Endothelial cell of umbilical vein (primary cell): ENCODE results near the gene ACOX3. TPM values are rescaled to one million over a fixed set of nuclear protein-coding genes. Genes with fewer than 3 reads are reported as not detected.
A peak's percentile ranks its signal among the peaks of the same experiment; 100 is the strongest.

Experiments
- BruUV-seq: library from RNA; stranded (reverse); fragments of 400-500 nt; replicated peaks from 2 replicates; lab custom pipeline; 2021; lab: Mats Ljungman, UMichigan
- CTCF ChIA-PET: fragments of 300-600, 350-600 bp; sonication (Branson Sonifier 250); formaldehyde crosslinking; loops from one replicate; lab custom pipeline; 2021; ENCODE audit warnings: antibody characterized with exemption, inconsistent platforms; lab: Charles Lee
- POLR2A ChIA-PET: fragments of 300-600, 350-600 bp; sonication (Branson Sonifier 250); formaldehyde crosslinking; loops from one replicate; lab custom pipeline; 2021; ENCODE audit warnings: antibody characterized with exemption, inconsistent platforms; lab: Charles Lee
- DNase-seq: peaks from one replicate; pipeline ENCODE4 v3.0.0-alpha.2; 2011; ENCODE audit warnings: low read depth, low spot score
- FAIRE-seq: peaks from 2 replicates; lab custom pipeline; 2011; peaks lifted over from hg19 to GRCh38; lab: Jason Lieb, UNC
- H2AFZ ChIP-seq: 2 replicates; pipeline ENCODE4 v1.6.0; 2012; ENCODE audit warnings: low read depth, low read length, control low read depth, inconsistent platforms
- H3K27ac ChIP-seq: 2 replicates; pipeline ENCODE4 v1.5.1; 2011; ENCODE audit warnings: low read depth, mild to moderate bottlenecking, control low read depth, low read length, moderate library complexity; ENCODE audit not compliant: insufficient read depth
- H3K27me3 ChIP-seq, 2 experiments: 2 replicates each; pipeline versions ENCODE4 v1.6.0 to v1.6.1; 2011; ENCODE audit warnings: low read length in 2 of 2, mixed read lengths in 1 of 2; ENCODE audit not compliant: control insufficient read depth in 2 of 2, insufficient read depth in 2 of 2
- H3K36me3 ChIP-seq, 2 experiments: 2 replicates in 1 of 2; 3 replicates in 1 of 2; pipeline ENCODE4 v1.5.1; 2011; ENCODE audit warnings: low read length in 2 of 2, mild to moderate bottlenecking in 1 of 2, moderate library complexity in 1 of 2; ENCODE audit not compliant: control insufficient read depth in 2 of 2, insufficient read depth in 2 of 2; ENCODE audit errors: extremely low read depth in 1 of 2
- H3K4me1 ChIP-seq: 3 replicates; pipeline ENCODE4 v1.5.1; 2011; ENCODE audit warnings: mild to moderate bottlenecking, low read length; ENCODE audit not compliant: control insufficient read depth, insufficient read depth; ENCODE audit errors: extremely low read depth
- H3K4me2 ChIP-seq: 2 replicates; pipeline ENCODE4 v1.6.1; 2011; ENCODE audit warnings: low read length, control low read depth, mixed read lengths; ENCODE audit not compliant: insufficient read depth
- H3K4me3 ChIP-seq, 3 experiments: fragments of 200-600 bp in 1 of 3; sonication (generic), shearing (Covaris generic) in 1 of 3; replicated peaks in 1 of 3; 2 replicates each; pipeline ENCODE4 v1.5.1; 2011 to 2016; ENCODE audit warnings: control low read depth in 3 of 3, low read length in 3 of 3, mild to moderate bottlenecking in 2 of 3, inconsistent platforms in 1 of 3, low read depth in 1 of 3, moderate library complexity in 1 of 3; ENCODE audit not compliant: insufficient read depth in 1 of 3
- H3K79me2 ChIP-seq: 2 replicates; pipeline ENCODE4 v1.6.0; 2012; ENCODE audit warnings: low read length, inconsistent platforms; ENCODE audit not compliant: control insufficient read depth, insufficient read depth
- H3K9ac ChIP-seq: replicated peaks from 2 replicates; pipeline ENCODE3; 2011; ENCODE audit warnings: low read length, control low read depth; ENCODE audit not compliant: insufficient read depth; ENCODE audit errors: extremely low read depth
- H3K9me1 ChIP-seq: replicated peaks from 3 replicates; pipeline ENCODE4 v1.6.0; 2011; ENCODE audit warnings: mild to moderate bottlenecking, low read length; ENCODE audit not compliant: control insufficient read depth, insufficient read depth; ENCODE audit errors: extremely low read depth
- H3K9me3 ChIP-seq: replicated peaks from 2 replicates; pipeline ENCODE4 v1.5.1; 2012; ENCODE audit warnings: low read length, inconsistent platforms; ENCODE audit not compliant: control insufficient read depth, insufficient read depth
- H4K20me1 ChIP-seq: replicated peaks from 2 replicates; pipeline ENCODE3; 2011; ENCODE audit warnings: mild to moderate bottlenecking, low read length; ENCODE audit not compliant: control insufficient read depth, insufficient read depth; ENCODE audit errors: extremely low read depth
- FOS ChIP-seq: IDR thresholded peaks from 2 replicates; pipeline ENCODE4 v1.6.1; 2011; ENCODE audit warnings: mild to moderate bottlenecking, low read length, moderate library complexity, borderline replicate concordance; ENCODE audit not compliant: insufficient read depth
- JUN ChIP-seq: IDR thresholded peaks from 2 replicates; pipeline ENCODE4 v1.6.1; 2011; ENCODE audit warnings: borderline replicate concordance, low read depth; ENCODE audit not compliant: insufficient read length, insufficient read depth
- POLR2AphosphoS5 ChIP-seq: IDR thresholded peaks from 2 replicates; pipeline ENCODE4 v1.6.1; 2012; ENCODE audit warnings: low read depth, mild to moderate bottlenecking, control low read depth, low read length, moderate library complexity; ENCODE audit not compliant: insufficient read depth
- dilution Hi-C: fragments of 300-500 bp; cut with MboI; formaldehyde crosslinking; loops from one replicate; pipeline ENCODE4 v1.15.0; 2019; ENCODE audit warnings: low sequenced_read_pairs; ENCODE audit not compliant: extremely low pct_ligation_motif_present
- intact Hi-C: fragments of 100-400 bp; cut with micrococcal nuclease; formaldehyde crosslinking; loops from one replicate; pipeline ENCODE4 v1.10.0; 2022
- polyA plus RNA-seq, 4 experiments: library from polyadenylated mRNA; depleted of rRNA in 3 of 4; stranded (reverse) in 3 of 4; unstranded in 1 of 4; fragments of >200 nt; gene quantifications; 2 replicates each; pipeline versions ENCODE4 v1.2.1 to v1.2.3, GENCODE V29; 2011 to 2012; ENCODE audit warnings: missing spikeins in 1 of 4
- total RNA-seq: library from RNA; stranded (reverse); gene quantifications from 2 replicates; pipeline ENCODE4 v1.2.3, GENCODE V29; 2021
- TF ChIP-seq, protein P1 (sequence below): IDR thresholded peaks from 2 replicates; pipeline ENCODE4 v1.6.1; 2011; ENCODE audit not compliant: insufficient read depth, insufficient read length
- TF ChIP-seq, protein P2 (sequence below), 2 donors: IDR thresholded peaks; 1 replicate in 1 of 2; 2 replicates in 1 of 2; pipeline ENCODE4 v1.5.1; 2011; ENCODE audit warnings: low read length in 2 of 2, mild to moderate bottlenecking in 2 of 2, moderate library complexity in 2 of 2, control low read depth in 1 of 2, inconsistent platforms in 1 of 2, low read depth in 1 of 2; ENCODE audit not compliant: insufficient read depth in 1 of 2; ENCODE audit errors: extremely low read depth in 1 of 2

Gene ACOX3
- total and polyA plus RNA-seq, 2 donors (not counting 3 experiments of a cell fraction or from before 2014, with no cell fraction given) = 13.0 to 26.3 TPM

DNA sequence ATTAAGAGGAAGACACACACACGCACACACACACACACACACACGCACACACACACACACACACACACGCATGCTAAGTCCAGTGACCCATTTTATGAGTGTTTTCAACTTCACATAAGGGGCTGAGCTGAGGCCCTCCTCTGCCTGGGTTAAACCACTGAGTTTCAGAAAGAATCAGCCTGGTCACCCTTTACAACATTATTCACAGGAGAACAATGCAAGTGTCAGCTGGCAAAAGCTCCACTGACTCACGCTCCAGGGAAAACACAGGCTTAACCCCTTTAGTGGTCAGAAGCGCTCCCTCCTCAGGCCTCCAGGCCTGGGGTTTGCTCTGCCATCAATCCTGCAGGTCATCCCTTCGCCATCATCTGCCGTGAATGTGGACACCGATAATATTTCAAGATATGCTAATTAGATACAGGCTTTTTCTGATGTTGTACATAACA, 46.9 kb downstream of the ACOX3 start:
- no peak overlapping the region for H2AFZ ChIP-seq
- no TSS peak for BruUV-seq
- FAIRE-seq (peak; percentile 99), DNase-seq (peak; percentile 98)
- no peaks in the 10 kb centered on the region for H3K27me3 ChIP-seq
- CTCF ChIA-PET = interaction anchor here (0.6 to 5.4 kb wide), 12 partner anchors 9 to 236 kb away, joined by 3 to 45 read pairs (median 4); no protein-coding TSS in a partner anchor
- H3K4me2 ChIP-seq = no peak overlapping the region
- POLR2A ChIA-PET = interaction anchor here (0.7 kb wide), 1 partner anchor 124 kb away, joined by 4 read pairs; the partner anchor contains the start of gene HTRA3
- dilution Hi-C loops (no loop called here), intact Hi-C loops (loop anchor here (1.0 to 2.0 kb wide), 3 partner anchors 10 to 127 kb away; no protein-coding TSS in a partner anchor)
- H3K9ac ChIP-seq = peak overlapping the region; percentile 17
- H3K4me1 ChIP-seq = peaks cover 30% of the 10 kb centered on the region
- H3K79me2 ChIP-seq = no peaks in the 10 kb centered on the region
- H3K9me1 ChIP-seq = no peaks in the 10 kb centered on the region
- no peaks in the 10 kb centered on the region for H3K9me3 ChIP-seq
- H3K36me3 ChIP-seq = no peaks in the 10 kb centered on the region
- no peak overlapping the region for H3K4me3 ChIP-seq
- TF ChIP-seq POLR2AphosphoS5 (peak; percentile 61), JUN (peak; percentile 73), FOS (peak; percentile 92)
- TF ChIP-seq, protein P1, sequence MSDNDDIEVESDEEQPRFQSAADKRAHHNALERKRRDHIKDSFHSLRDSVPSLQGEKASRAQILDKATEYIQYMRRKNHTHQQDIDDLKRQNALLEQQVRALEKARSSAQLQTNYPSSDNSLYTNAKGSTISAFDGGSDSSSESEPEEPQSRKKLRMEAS = no peak
- TF ChIP-seq, protein P2, sequence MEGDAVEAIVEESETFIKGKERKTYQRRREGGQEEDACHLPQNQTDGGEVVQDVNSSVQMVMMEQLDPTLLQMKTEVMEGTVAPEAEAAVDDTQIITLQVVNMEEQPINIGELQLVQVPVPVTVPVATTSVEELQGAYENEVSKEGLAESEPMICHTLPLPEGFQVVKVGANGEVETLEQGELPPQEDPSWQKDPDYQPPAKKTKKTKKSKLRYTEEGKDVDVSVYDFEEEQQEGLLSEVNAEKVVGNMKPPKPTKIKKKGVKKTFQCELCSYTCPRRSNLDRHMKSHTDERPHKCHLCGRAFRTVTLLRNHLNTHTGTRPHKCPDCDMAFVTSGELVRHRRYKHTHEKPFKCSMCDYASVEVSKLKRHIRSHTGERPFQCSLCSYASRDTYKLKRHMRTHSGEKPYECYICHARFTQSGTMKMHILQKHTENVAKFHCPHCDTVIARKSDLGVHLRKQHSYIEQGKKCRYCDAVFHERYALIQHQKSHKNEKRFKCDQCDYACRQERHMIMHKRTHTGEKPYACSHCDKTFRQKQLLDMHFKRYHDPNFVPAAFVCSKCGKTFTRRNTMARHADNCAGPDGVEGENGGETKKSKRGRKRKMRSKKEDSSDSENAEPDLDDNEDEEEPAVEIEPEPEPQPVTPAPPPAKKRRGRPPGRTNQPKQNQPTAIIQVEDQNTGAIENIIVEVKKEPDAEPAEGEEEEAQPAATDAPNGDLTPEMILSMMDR (IDR thresholded peaks at IDR 0.05; ENCODE audit: extremely low read depth in 1 of 2, insufficient read depth in 1 of 2, low read depth in 1 of 2, low read length in 2 of 2) = peak in 1 of 2 donors; percentile 15
- H3K27ac ChIP-seq = peak overlapping the region; percentile 55
- H4K20me1 ChIP-seq = no peaks in the 10 kb centered on the region
